K562 (cell line): Measurements from ENCODE around the gene CD4. TPM values are rescaled to one million over a fixed set of nuclear protein-coding genes. Genes with fewer than 3 reads are reported as not detected.

Experiments
- LEF1 ChIP-seq: fragments of 450-650 bp; IDR thresholded peaks from 2 replicates; pipeline ENCODE4 v1.6.1; 2016; ENCODE audit warnings: mild to moderate bottlenecking
- RBM25 ChIP-seq: fragments of 200-400 bp; formaldehyde crosslinking; IDR thresholded peaks from 2 replicates; pipeline ENCODE4 v1.6.1; 2018; ENCODE audit warnings: low read length, low read depth, moderate library complexity; ENCODE audit not compliant: severe bottlenecking
- RHOXF2B ChIP-seq: fragments of 250-450 bp; sonication (Bioruptor Pico); conservative IDR thresholded peaks from 2 replicates; pipeline ENCODE4 v1.5.1; 2021
- SETDB1 ChIP-seq: IDR thresholded peaks from one replicate; pipeline ENCODE4 v1.6.1; 2012; ENCODE audit warnings: low read length, control low read depth, inconsistent platforms
- TGIF2 ChIP-seq: sonication (generic); formaldehyde crosslinking; IDR thresholded peaks from 2 replicates; pipeline ENCODE4 v1.8.1; 2022; ENCODE audit warnings: mild to moderate bottlenecking, missing genetic modification reagents, moderate library complexity
- XRCC3 ChIP-seq: fragments of 450-650 bp; IDR thresholded peaks from 2 replicates; pipeline ENCODE4 v1.6.1; 2017; ENCODE audit warnings: mild to moderate bottlenecking, moderate library complexity
- ZFPM2 ChIP-seq: fragments of 250-450 bp; sonication (Bioruptor Pico); IDR thresholded peaks from 2 replicates; pipeline ENCODE4 v1.5.1; 2022; ENCODE audit warnings: mild to moderate bottlenecking
- ZNF224 ChIP-seq: sonication (generic); formaldehyde crosslinking; IDR thresholded peaks from 2 replicates; pipeline ENCODE4 v1.8.0; 2022; ENCODE audit warnings: mild to moderate bottlenecking, missing genetic modification reagents
- ZNF583 ChIP-seq: fragments of 250-450 bp; sonication (Bioruptor Pico); IDR thresholded peaks from 2 replicates; pipeline ENCODE4 v1.4.0; 2020
- ZNF592 ChIP-seq: fragments of 450-650 bp; IDR thresholded peaks from 2 replicates; pipeline ENCODE4 v1.6.1; 2017; ENCODE audit warnings: antibody characterized with exemption, mild to moderate bottlenecking
- polyA plus RNA-seq, 8 experiments: library from polyadenylated mRNA; depleted of rRNA in 4 of 8; stranded (reverse) in 5 of 8; unstranded in 3 of 8; fragments of >200 nt; fragmentation: Nextera tagmentation in 2 of 8; fragmentation: Illumina TruSeq in 1 of 8; extraction: Ambion mirVana in 2 of 8; extraction: Trizol in 1 of 8; gene quantifications; 2 replicates each; pipeline versions ENCODE4 v1.2.1 to v1.2.3, GENCODE V29; 2011 to 2014; ENCODE audit warnings: inconsistent platforms in 1 of 8, missing spikeins in 1 of 8
- total RNA-seq, 7 experiments: library from RNA; depleted of rRNA in 6 of 7; stranded (reverse); fragments of >200 nt in 6 of 7; fragmentation: Illumina TruSeq in 2 of 7; extraction: Trizol in 2 of 7; gene quantifications; 2 replicates each; pipeline versions ENCODE4 v1.2.1 to v1.2.3, GENCODE V29; 2011 to 2021; ENCODE audit warnings: low replicate concordance in 1 of 7
- TF ChIP-seq, protein P1 (sequence below): fragments of 450-650 bp; IDR thresholded peaks from 2 replicates; pipeline ENCODE4 v1.6.1; 2016

Gene CD4
- total and polyA plus RNA-seq, 9 of the 15 experiments (the other 6 are each of a cell fraction or from before 2014, with no cell fraction given) = 0.06 to 0.27 (median 0.09) TPM; not detected in 5

- TF ChIP-seq RBM25 (peak; percentile 24), ZNF224 (CRISPR knock-in tag) (no peak), TGIF2 (CRISPR knock-in tag) (no peak), ZNF592 (peak; percentile 43), ZNF583 (CRISPR knock-in tag) (no peak), RHOXF2B (CRISPR knock-in tag) (no peak), ZFPM2 (no peak), SETDB1 (no peak), LEF1 (peak; percentile 68; the same call in 1 of the 2 replicates), XRCC3 (no peak)
- TF ChIP-seq, protein P1, sequence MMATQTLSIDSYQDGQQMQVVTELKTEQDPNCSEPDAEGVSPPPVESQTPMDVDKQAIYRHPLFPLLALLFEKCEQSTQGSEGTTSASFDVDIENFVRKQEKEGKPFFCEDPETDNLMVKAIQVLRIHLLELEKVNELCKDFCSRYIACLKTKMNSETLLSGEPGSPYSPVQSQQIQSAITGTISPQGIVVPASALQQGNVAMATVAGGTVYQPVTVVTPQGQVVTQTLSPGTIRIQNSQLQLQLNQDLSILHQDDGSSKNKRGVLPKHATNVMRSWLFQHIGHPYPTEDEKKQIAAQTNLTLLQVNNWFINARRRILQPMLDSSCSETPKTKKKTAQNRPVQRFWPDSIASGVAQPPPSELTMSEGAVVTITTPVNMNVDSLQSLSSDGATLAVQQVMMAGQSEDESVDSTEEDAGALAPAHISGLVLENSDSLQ = no peak
Measured at GRCh38 chr12:6778574-6779550, 10.5 kb upstream of the CD4 start (continued).
